ENCODE data around the gene PEX7. TPM values are rescaled to one million over a fixed set of nuclear protein-coding genes. Genes with fewer than 3 reads are reported as not detected.

The PEX7 gene
- total and polyA plus RNA-seq, 2 of the 8 experiments (the other 6 are each of a cell fraction or from before 2014, with no cell fraction given): 6.4 to 11.0 TPM

- TF ChIP-seq CHD7 (IDR thresholded peaks at IDR 0.05; ENCODE audit: insufficient replicate concordance, low read length) (no peak), CEBPB (IDR thresholded peaks at IDR 0.05; ENCODE audit: low read depth, low read length) (no peak), RNF2 (IDR thresholded peaks at IDR 0.05; ENCODE audit: borderline replicate concordance, low read depth, low read length, missing control alignments, poor library complexity, severe bottlenecking) (no peak), JUN (IDR thresholded peaks at IDR 0.05; ENCODE audit: low read depth, low read length) (no peak), SP4 (IDR thresholded peaks at IDR 0.05; ENCODE audit: low read length) (no peak), BRCA1 (IDR thresholded peaks at IDR 0.05; ENCODE audit: low read depth, low read length) (no peak), SP2 (IDR thresholded peaks at IDR 0.05; ENCODE audit: low read length) (no peak), YY1 (IDR thresholded peaks at IDR 0.05; ENCODE audit: low read depth, low read length) (no peak), TAF7 (optimal IDR thresholded peaks at IDR 0.05; ENCODE audit: borderline replicate concordance, low read depth, low read length) (no peak), TEAD4 (IDR thresholded peaks at IDR 0.05; ENCODE audit: low read depth, low read length) (no peak), SAP30 (IDR thresholded peaks at IDR 0.05; ENCODE audit: insufficient read depth, insufficient replicate concordance, low read length) (no peak), BACH1 (IDR thresholded peaks at IDR 0.05; ENCODE audit: low read length) (no peak)
These were observed 20.8 kb downstream of the PEX7 start (continued) for GRCh38 chr6:136843210-136843609.

Data from H1 (cell line).